SK-N-SH (cell line): ENCODE measurements around the gene MIGA2. TPM values are rescaled to one million over a fixed set of nuclear protein-coding genes. Genes with fewer than 3 reads are reported as not detected.

ENCODE experiments used
- CTCF ChIA-PET: fragments of 300-600, 350-600 bp; formaldehyde crosslinking; extraction: SDS; loops from one replicate; lab custom pipeline; 2021; lab: Yijun Ruan, JAX
- POLR2A ChIA-PET: fragments of 350-600 bp; sonication (Branson Sonifier 250); formaldehyde crosslinking; extraction: SDS; loops from one replicate; lab custom pipeline; 2020; ENCODE audit warnings: antibody characterized with exemption, inconsistent platforms; lab: Yijun Ruan, JAX
- DNase-seq: peaks from one replicate; pipeline ENCODE4 v3.0.0; 2012
- H2AFZ ChIP-seq: fragments of 200-600 bp; sonication (generic); 2 replicates; pipeline ENCODE4 v1.8.1; 2016; ENCODE audit warnings: antibody characterized with exemption, mild to moderate bottlenecking, low read depth
- H3F3A ChIP-seq: fragments of 200-600 bp; sonication (generic); replicated peaks from 2 replicates; pipeline ENCODE3; 2016; ENCODE audit warnings: antibody characterized with exemption, mild to moderate bottlenecking; ENCODE audit not compliant: insufficient read depth
- H3K27ac ChIP-seq, 2 experiments: fragments of 200-500 bp in 1 of 2; fragments of 200-600 bp in 1 of 2; sonication (Bioruptor generic) in 1 of 2; sonication (generic), shearing (Covaris generic) in 1 of 2; 2 replicates each; pipeline versions ENCODE4 v1.5.1 to v1.6.1; 2014 to 2016; ENCODE audit warnings: low read depth in 2 of 2, inconsistent platforms in 1 of 2, low read length in 1 of 2, mild to moderate bottlenecking in 1 of 2, mixed read lengths in 1 of 2
- H3K27me3 ChIP-seq: fragments of 200-600 bp; sonication (generic), shearing (Covaris generic); 2 replicates; pipeline ENCODE4 v1.6.1; 2016; ENCODE audit warnings: mixed run types; ENCODE audit not compliant: insufficient read depth
- H3K36me3 ChIP-seq, 2 experiments: fragments of 200-500 bp in 1 of 2; fragments of 200-600 bp in 1 of 2; sonication (Bioruptor generic) in 1 of 2; sonication (generic) in 1 of 2; replicated peaks in 1 of 2; 2 replicates each; pipeline versions ENCODE3 to v1.5.1; 2014 to 2016; ENCODE audit warnings: low read length in 1 of 2, mild to moderate bottlenecking in 1 of 2; ENCODE audit not compliant: insufficient read depth in 2 of 2, control insufficient read depth in 1 of 2
- H3K4me1 ChIP-seq, 2 experiments: fragments of 200-500 bp in 1 of 2; fragments of 200-600 bp in 1 of 2; sonication (Bioruptor generic) in 1 of 2; sonication (generic), shearing (Covaris generic) in 1 of 2; 2 replicates each; pipeline versions ENCODE4 v1.5.1 to v1.6.1; 2014 to 2016; ENCODE audit warnings: low read depth in 1 of 2, low read length in 1 of 2, mixed run types in 1 of 2; ENCODE audit not compliant: insufficient read depth in 2 of 2, control insufficient read depth in 1 of 2
- H3K4me2 ChIP-seq: fragments of 200-600 bp; sonication (generic), shearing (Covaris generic); 2 replicates; pipeline ENCODE4 v1.6.1; 2017; ENCODE audit warnings: mixed run types
- H3K4me3 ChIP-seq, 2 experiments: fragments of 200-500 bp in 1 of 2; fragments of 200-600 bp in 1 of 2; sonication (Bioruptor generic) in 1 of 2; sonication (generic), shearing (Covaris generic) in 1 of 2; 2 replicates each; pipeline versions ENCODE4 v1.5.1 to v1.8.1; 2014 to 2016; ENCODE audit warnings: low read depth in 2 of 2, inconsistent platforms in 1 of 2, low read length in 1 of 2, mild to moderate bottlenecking in 1 of 2, mixed read lengths in 1 of 2, moderate library complexity in 1 of 2
- H3K79me2 ChIP-seq: fragments of 200-600 bp; sonication (generic); 2 replicates; pipeline ENCODE4 v1.8.1; 2017; ENCODE audit warnings: mild to moderate bottlenecking; ENCODE audit not compliant: insufficient read depth
- H3K9ac ChIP-seq: fragments of 200-600 bp; sonication (generic); 2 replicates; pipeline ENCODE4 v1.6.1; 2017; ENCODE audit warnings: mixed run types
- H3K9me2 ChIP-seq: fragments of 200-600 bp; sonication (generic); 2 replicates; pipeline ENCODE4 v1.6.1; 2017; ENCODE audit warnings: mixed run types
- H3K9me3 ChIP-seq: fragments of 200-600 bp; sonication (generic); 2 replicates; pipeline ENCODE4 v1.6.1; 2017; ENCODE audit warnings: mixed run types, mild to moderate bottlenecking, moderate library complexity
- H4K20me1 ChIP-seq: fragments of 200-600 bp; sonication (generic); 2 replicates; pipeline ENCODE4 v1.6.1; 2017; ENCODE audit warnings: mild to moderate bottlenecking, mixed run types; ENCODE audit not compliant: insufficient read depth
- CHD2 ChIP-seq: fragments of 150-350 bp; IDR thresholded peaks from 2 replicates; pipeline ENCODE4 v1.6.1; 2018; ENCODE audit warnings: low read length; ENCODE audit not compliant: partially characterized antibody
- FOSL2 ChIP-seq: IDR thresholded peaks from 2 replicates; pipeline ENCODE4 v1.4.0; 2012; ENCODE audit warnings: low read depth, mild to moderate bottlenecking, moderate library complexity, borderline replicate concordance
- FOXJ3 ChIP-seq: sonication (generic); formaldehyde crosslinking; IDR thresholded peaks from 2 replicates; pipeline ENCODE4 v1.5.1; 2020; ENCODE audit warnings: mild to moderate bottlenecking, missing genetic modification reagents
- FOXM1 ChIP-seq: IDR thresholded peaks from 2 replicates; pipeline ENCODE4 v1.4.0; 2012; ENCODE audit warnings: low read depth, mild to moderate bottlenecking
- GABPA ChIP-seq: IDR thresholded peaks from 2 replicates; pipeline ENCODE4 v1.4.0; 2012; ENCODE audit warnings: low read depth, mild to moderate bottlenecking
- GATA2 ChIP-seq: sonication (generic); formaldehyde crosslinking; IDR thresholded peaks from 2 replicates; pipeline ENCODE4 v1.5.0; 2020; ENCODE audit warnings: mild to moderate bottlenecking, missing genetic modification reagents
- MAX ChIP-seq: IDR thresholded peaks from 2 replicates; pipeline ENCODE4 v1.4.0; 2012; ENCODE audit warnings: low read depth
- PBX3 ChIP-seq: IDR thresholded peaks from 2 replicates; pipeline ENCODE4; 2012
- RCOR1 ChIP-seq: fragments of 150-350 bp; IDR thresholded peaks from 2 replicates; pipeline ENCODE4 v1.6.1; 2017; ENCODE audit warnings: antibody characterized with exemption, low read length
- REST ChIP-seq: IDR thresholded peaks from 2 replicates; pipeline ENCODE4 v1.6.1; 2012; ENCODE audit warnings: mild to moderate bottlenecking, low read depth, low read length, moderate library complexity
- RXRA ChIP-seq: IDR thresholded peaks from 2 replicates; pipeline ENCODE4 v1.4.0; 2012; ENCODE audit warnings: low read depth, mild to moderate bottlenecking, borderline replicate concordance
- TEAD4 ChIP-seq: IDR thresholded peaks from 2 replicates; pipeline ENCODE4 v1.4.0; 2012; ENCODE audit warnings: mild to moderate bottlenecking, borderline replicate concordance; ENCODE audit not compliant: insufficient read depth
- USF1 ChIP-seq: IDR thresholded peaks from 2 replicates; pipeline ENCODE4 v1.4.0; 2012; ENCODE audit warnings: low read depth, borderline replicate concordance
- WGBS: methylation state at CpG from one replicate; pipeline ENCODE4 v1.1.6; 2017; ENCODE audit warnings: low lambda C conversion rate; 5-methylcytosine and 5-hydroxymethylcytosine counted together
- polyA plus RNA-seq, 3 experiments: library from polyadenylated mRNA; depleted of rRNA; stranded (reverse); fragments of >200 nt; gene quantifications; 2 replicates each; pipeline ENCODE4 v1.2.3, GENCODE V29; 2012

MIGA2 gene
- polyA plus RNA-seq, 1 of the 3 experiments (the other 2 are of a cell fraction) = 21.2 TPM

GRCh38 chr9:129074106-129074505 is 37.7 kb downstream of the MIGA2 start:
- no peak for DNase-seq

More at GRCh38 chr9:129074106-129074505, 37.7 kb downstream of the MIGA2 start:
- CTCF ChIA-PET = no interaction called here
- POLR2A ChIA-PET = interaction anchor here (1.2 kb wide), 1 partner anchor 26 kb away, joined by 3 read pairs; no protein-coding TSS in a partner anchor
- no peak overlapping the region for H3K27ac ChIP-seq
- TF ChIP-seq TEAD4 = no peak
- TF ChIP-seq GATA2 (CRISPR knock-in tag) = no peak
- no peak for TF ChIP-seq CHD2
- no peak for TF ChIP-seq FOXJ3 (CRISPR knock-in tag)
- no peak for TF ChIP-seq USF1
- no peak for TF ChIP-seq RCOR1
- no peak for TF ChIP-seq FOSL2
- no peak for TF ChIP-seq FOXM1
- no peak for TF ChIP-seq PBX3
- TF ChIP-seq GABPA = no peak
- no peak for TF ChIP-seq RXRA
- no peak for TF ChIP-seq MAX
- TF ChIP-seq REST = no peak
- peaks cover 2% of the 10 kb centered on the region for H3F3A ChIP-seq
- H3K9me2 ChIP-seq = no peaks in the 10 kb centered on the region
- 90% methylated on average over 3 of the region's 3 CpGs for WGBS
- H3K4me3 ChIP-seq = no peak overlapping the region
- H3K4me2 ChIP-seq = no peak overlapping the region
- no peak overlapping the region for H2AFZ ChIP-seq
- peaks cover 0 to 12% of the 10 kb centered on the region in 2 experiments; a peak in 1 of 4 replicates for H3K4me1 ChIP-seq
- no peaks in the 10 kb centered on the region for H3K79me2 ChIP-seq
- H3K36me3 ChIP-seq = peaks cover 0 to 1% of the 10 kb centered on the region in 2 experiments
- no peaks in the 10 kb centered on the region for H3K27me3 ChIP-seq
- H3K9ac ChIP-seq = no peak overlapping the region
- H4K20me1 ChIP-seq = no peaks in the 10 kb centered on the region
- no peaks in the 10 kb centered on the region for H3K9me3 ChIP-seq
